Epithelial cell of esophagus (primary cell): ENCODE data around the gene PTGES.
"Not testable (repeated sequence)": the region's sequence is repeated elsewhere in the genome, so short reads cannot be mapped to it uniquely, and the experiment has no call there.

Source experiments
- DNase-seq: peaks from one replicate; pipeline ENCODE4 v3.0.0; 2010; ENCODE audit warnings: low read depth
- H3K4me3 ChIP-seq: 2 replicates; pipeline ENCODE4 v1.5.1; 2011; ENCODE audit warnings: mild to moderate bottlenecking, low read length, control low read depth
- CTCF ChIP-seq: IDR thresholded peaks from 2 replicates; pipeline ENCODE4 v1.5.1; 2011; ENCODE audit warnings: low read depth, mild to moderate bottlenecking, low read length, control low read depth, inconsistent platforms; ENCODE audit not compliant: insufficient read depth; ENCODE audit errors: missing control alignments

The PTGES gene

GRCh38 chr9:129769669-129770068 is 16.8 kb upstream of the PTGES start:
- no peak for TF ChIP-seq CTCF
- no peak for DNase-seq
- H3K4me3 ChIP-seq = no peak overlapping the region

- no peak for TF ChIP-seq CTCF
- H3K4me3 ChIP-seq = no peak overlapping the region
- no peak for DNase-seq
These were observed 15.6 kb upstream of the PTGES start for GRCh38 chr9:129768486-129768885.

GRCh38 chr9:129765764-129766317 is 13.0 kb upstream of the PTGES start:
- DNase-seq = no peak
- TF ChIP-seq CTCF = no peak
- H3K4me3 ChIP-seq = no peak overlapping the region

GRCh38 chr9:129762985-129763926 is 10.4 kb upstream of the PTGES start:
- H3K4me3 ChIP-seq = no peak overlapping the region
- TF ChIP-seq CTCF = no peak
- no peak for DNase-seq

- not testable (repeated sequence) for H3K4me3 ChIP-seq
- DNase-seq = peak; percentile 89
These were observed 9.6 kb upstream of the PTGES start for GRCh38 chr9:129762370-129762984.

- no peak overlapping the region for H3K4me3 ChIP-seq
- no peak for TF ChIP-seq CTCF
- DNase-seq = peak; percentile 54
These were observed 9.1 kb upstream of the PTGES start for GRCh38 chr9:129761901-129762369.

GRCh38 chr9:129761293-129761900 is 8.6 kb upstream of the PTGES start:
- DNase-seq = no peak
- TF ChIP-seq CTCF = no peak
- no peak overlapping the region for H3K4me3 ChIP-seq

- not testable (repeated sequence) for H3K4me3 ChIP-seq, DNase-seq
These were observed 7.9 kb upstream of the PTGES start for GRCh38 chr9:129760784-129761183.
